ENCODE results near the gene CPSF3.

DNA sequence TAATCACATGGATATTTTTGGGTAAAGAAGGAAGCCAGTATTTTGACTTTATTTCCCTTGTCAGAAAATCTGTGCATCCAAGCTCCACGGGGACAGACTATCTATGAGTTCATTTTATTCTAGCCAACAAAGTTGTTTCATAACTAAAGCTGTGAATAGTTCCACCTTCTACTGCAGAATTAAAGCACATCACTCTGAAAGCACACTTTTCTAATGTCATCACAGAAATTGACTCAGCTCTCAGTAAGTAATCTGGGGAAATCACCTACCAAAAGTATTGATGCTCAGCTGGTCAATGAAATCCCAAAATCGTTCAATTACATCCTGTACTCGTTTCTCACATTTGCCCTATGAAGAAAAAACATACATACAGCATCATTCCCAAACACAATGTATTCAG lies 70.0 kb downstream of the CPSF3 start:
- TF ChIP-seq FOXM1 (IDR thresholded peaks at IDR 0.05; ENCODE audit: borderline replicate concordance) = no peak
- no peak for TF ChIP-seq ELF4 (IDR thresholded peaks at IDR 0.05)
- no peak for TF ChIP-seq BHLHE40 (IDR thresholded peaks at IDR 0.05; ENCODE audit: borderline replicate concordance)
- no peak for TF ChIP-seq PKNOX1 (IDR thresholded peaks at IDR 0.05)
- no peak for TF ChIP-seq SP1 (IDR thresholded peaks at IDR 0.05)
- no peak for TF ChIP-seq CTBP1 (IDR thresholded peaks at IDR 0.05; ENCODE audit: borderline replicate concordance)
- TF ChIP-seq ZNF384 (IDR thresholded peaks at IDR 0.05) = no peak
- no peak for TF ChIP-seq FOXA1 (IDR thresholded peaks at IDR 0.05)
- TF ChIP-seq FOXK2 (IDR thresholded peaks at IDR 0.05) = no peak
- TF ChIP-seq TARDBP (IDR thresholded peaks at IDR 0.05) = no peak
- TF ChIP-seq SUZ12 (IDR thresholded peaks at IDR 0.05) = no peak

Data from HEK293T (cell line).